Activated T-cell treated with anti-CD3 and anti-CD28 coated beads, Interleukin-2, amount 50 U/mL, for 4 hours (primary cell): ENCODE measurements around the gene PDS5A. TPM values are rescaled to one million over a fixed set of nuclear protein-coding genes. Genes with fewer than 3 reads are reported as not detected.

Source experiments
- ATAC-seq, 2 donors: fragments of 200-7000 bp; cut with Tn5 transposase; one replicate each; pipeline ENCODE4 v1.10.0; 2021
- DNase-seq: peaks from one replicate; pipeline ENCODE4 v3.0.0-alpha.2; 2020
- H3K27me3 Mint-ChIP-seq: one replicate; pipeline ENCODE4 v1.8.0; 2021; ENCODE audit warnings: low read depth, mixed read lengths
- H3K36me3 Mint-ChIP-seq: one replicate; pipeline ENCODE4 v1.8.0; 2022; ENCODE audit warnings: mixed read lengths; ENCODE audit not compliant: insufficient read depth
- H3K4me1 Mint-ChIP-seq: one replicate; pipeline ENCODE4 v1.8.0; 2021; ENCODE audit warnings: low read depth, mixed read lengths
- H3K4me3 Mint-ChIP-seq: one replicate; pipeline ENCODE4 v1.8.0; 2021; ENCODE audit warnings: mild to moderate bottlenecking, moderate library complexity, mixed read lengths
- H3K9me3 Mint-ChIP-seq: one replicate; pipeline ENCODE4 v1.8.0; 2021; ENCODE audit warnings: mixed read lengths
- total RNA-seq, 3 donors: library from RNA; stranded (reverse); gene quantifications; one replicate each; pipeline ENCODE4 v1.2.1, GENCODE V29; 2021

Gene PDS5A
- total RNA-seq, 3 donors from 2014 or later: 97.5 to 106 (median 99.2) TPM

GRCh38 chr4:39900966-39901365 lies 76.7 kb downstream of the PDS5A start:
- Mint-ChIP-seq H3K27me3 (no peaks in the 10 kb centered on the region), H3K4me3 (no peak overlapping the region), H3K36me3 (peaks cover 34% of the 10 kb centered on the region)

GRCh38 chr4:39899291-39899690 lies 78.4 kb downstream of the PDS5A start:
- no peaks in the 10 kb centered on the region for H3K9me3 Mint-ChIP-seq
- H3K36me3 Mint-ChIP-seq: peaks cover 32% of the 10 kb centered on the region
- DNase-seq (no peak), ATAC-seq (no peak)
- no peak overlapping the region for H3K4me3 Mint-ChIP-seq
- H3K27me3 Mint-ChIP-seq: no peaks in the 10 kb centered on the region
- peaks cover 2% of the 10 kb centered on the region for H3K4me1 Mint-ChIP-seq

More at GRCh38 chr4:39900966-39901365, 76.7 kb downstream of the PDS5A start:
- ATAC-seq (no peak), DNase-seq (no peak)
- no peaks in the 10 kb centered on the region for H3K9me3 Mint-ChIP-seq
- H3K4me1 Mint-ChIP-seq: peaks cover 2% of the 10 kb centered on the region

- H3K9me3 Mint-ChIP-seq: no peaks in the 10 kb centered on the region
- no peak for DNase-seq
- H3K4me3 Mint-ChIP-seq: no peak overlapping the region
- H3K27me3 Mint-ChIP-seq: no peaks in the 10 kb centered on the region
- no peak for ATAC-seq
- H3K4me1 Mint-ChIP-seq: peaks cover 4% of the 10 kb centered on the region
- H3K36me3 Mint-ChIP-seq: peaks cover 33% of the 10 kb centered on the region
These were observed 79.7 kb downstream of the PDS5A start for GRCh38 chr4:39898015-39898414.

- H3K4me3 Mint-ChIP-seq: no peak overlapping the region
- peaks cover 39% of the 10 kb centered on the region for H3K36me3 Mint-ChIP-seq
- peaks cover 2% of the 10 kb centered on the region for H3K4me1 Mint-ChIP-seq
- no peaks in the 10 kb centered on the region for H3K9me3 Mint-ChIP-seq
- no peak for ATAC-seq
- DNase-seq: no peak
- H3K27me3 Mint-ChIP-seq: no peaks in the 10 kb centered on the region
These were observed 84.0 kb downstream of the PDS5A start for GRCh38 chr4:39893693-39894072.

- H3K27me3 Mint-ChIP-seq: no peaks in the 10 kb centered on the region
- peaks cover 40% of the 10 kb centered on the region for H3K36me3 Mint-ChIP-seq
- H3K4me3 Mint-ChIP-seq: no peak overlapping the region
- no peak for ATAC-seq
- no peak for DNase-seq
- H3K4me1 Mint-ChIP-seq: peaks cover 2% of the 10 kb centered on the region
- no peaks in the 10 kb centered on the region for H3K9me3 Mint-ChIP-seq
These were observed 84.6 kb downstream of the PDS5A start for GRCh38 chr4:39892988-39893692.

DNA sequence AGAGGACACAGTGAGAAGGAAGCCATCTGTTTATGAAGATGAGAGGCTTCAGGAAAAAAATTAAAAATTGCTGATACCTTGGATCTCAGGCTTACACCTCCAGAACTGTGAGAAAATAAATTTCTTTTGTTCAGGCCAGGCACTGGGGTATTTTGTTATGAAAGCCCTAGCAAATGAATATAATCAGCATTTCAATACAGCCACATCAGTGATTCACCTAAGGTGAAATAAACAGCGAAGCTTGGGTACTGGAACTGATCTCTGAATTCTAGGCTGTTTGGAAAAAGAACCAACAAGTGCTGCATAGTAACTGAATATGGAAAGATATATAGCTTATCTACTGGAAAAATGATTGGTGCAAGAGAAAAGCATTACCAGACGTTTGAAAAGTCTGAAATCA lies 88.5 kb downstream of the PDS5A start:
- DNase-seq (no peak), ATAC-seq (no peak)
- Mint-ChIP-seq H3K27me3 (no peaks in the 10 kb centered on the region), H3K36me3 (peaks cover 52% of the 10 kb centered on the region), H3K4me1 (peaks cover 4% of the 10 kb centered on the region), H3K9me3 (no peaks in the 10 kb centered on the region), H3K4me3 (no peak overlapping the region)

GRCh38 chr4:39888541-39888940 lies 89.2 kb downstream of the PDS5A start:
- ATAC-seq: no peak

GRCh38 chr4:39883646-39884045 lies 94.1 kb downstream of the PDS5A start:
- Mint-ChIP-seq H3K4me1 (peaks cover 1% of the 10 kb centered on the region), H3K4me3 (no peak overlapping the region), H3K27me3 (no peaks in the 10 kb centered on the region), H3K9me3 (no peaks in the 10 kb centered on the region), H3K36me3 (peaks cover 50% of the 10 kb centered on the region)
- DNase-seq: no peak
- no peak for ATAC-seq

More at GRCh38 chr4:39888541-39888940, 89.2 kb downstream of the PDS5A start:
- DNase-seq: no peak
- Mint-ChIP-seq H3K36me3 (peaks cover 56% of the 10 kb centered on the region), H3K4me1 (peaks cover 4% of the 10 kb centered on the region), H3K27me3 (no peaks in the 10 kb centered on the region), H3K4me3 (no peak overlapping the region), H3K9me3 (no peaks in the 10 kb centered on the region)

GRCh38 chr4:39881789-39882188 lies 95.9 kb downstream of the PDS5A start:
- Mint-ChIP-seq H3K4me3 (no peak overlapping the region), H3K9me3 (no peaks in the 10 kb centered on the region), H3K27me3 (no peaks in the 10 kb centered on the region), H3K36me3 (peaks cover 38% of the 10 kb centered on the region), H3K4me1 (peaks cover 2% of the 10 kb centered on the region)
- DNase-seq (no peak), ATAC-seq (no peak)

- Mint-ChIP-seq H3K4me3 (no peak overlapping the region), H3K4me1 (peaks cover 19% of the 10 kb centered on the region), H3K36me3 (peaks cover 29% of the 10 kb centered on the region), H3K9me3 (no peaks in the 10 kb centered on the region), H3K27me3 (no peaks in the 10 kb centered on the region)
- no peak for DNase-seq
- no peak for ATAC-seq
These were observed 99.7 kb downstream of the PDS5A start for GRCh38 chr4:39877971-39878370.

GRCh38 chr4:39873823-39874222 lies 103.9 kb downstream of the PDS5A start:
- Mint-ChIP-seq H3K4me1 (peaks cover 20% of the 10 kb centered on the region), H3K9me3 (no peaks in the 10 kb centered on the region), H3K4me3 (no peak overlapping the region), H3K27me3 (no peaks in the 10 kb centered on the region), H3K36me3 (peaks cover 28% of the 10 kb centered on the region)
- DNase-seq: no peak
- peak in 1 of 2 donors; percentile 35 for ATAC-seq

DNA sequence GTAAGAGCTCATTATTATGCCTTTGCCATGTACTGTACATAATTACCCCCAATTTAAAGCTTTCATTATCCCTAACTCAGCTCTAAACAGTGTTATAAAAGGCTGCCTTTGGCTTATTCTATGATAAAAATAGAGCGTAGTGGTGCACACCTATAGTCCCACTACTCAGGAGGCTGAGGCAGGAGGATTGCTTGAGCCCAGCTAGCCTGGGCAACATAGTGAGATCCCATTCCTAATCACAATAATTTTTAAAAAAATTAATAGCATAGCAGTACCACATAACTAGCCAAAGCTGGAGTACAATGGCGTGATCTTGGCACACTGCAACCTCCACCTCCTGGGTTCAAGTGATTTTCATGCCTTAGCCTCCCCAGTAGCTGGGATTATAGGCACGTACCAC lies 112.4 kb downstream of the PDS5A start:
- ATAC-seq (no peak), DNase-seq (no peak)
- Mint-ChIP-seq H3K9me3 (no peaks in the 10 kb centered on the region), H3K4me3 (no peak overlapping the region), H3K36me3 (peaks cover 14% of the 10 kb centered on the region), H3K4me1 (no peaks in the 10 kb centered on the region), H3K27me3 (no peaks in the 10 kb centered on the region)

- Mint-ChIP-seq H3K4me3 (no peak overlapping the region), H3K27me3 (no peaks in the 10 kb centered on the region)
- DNase-seq: no peak
These were observed 113.3 kb downstream of the PDS5A start for GRCh38 chr4:39864391-39864790.

DNA sequence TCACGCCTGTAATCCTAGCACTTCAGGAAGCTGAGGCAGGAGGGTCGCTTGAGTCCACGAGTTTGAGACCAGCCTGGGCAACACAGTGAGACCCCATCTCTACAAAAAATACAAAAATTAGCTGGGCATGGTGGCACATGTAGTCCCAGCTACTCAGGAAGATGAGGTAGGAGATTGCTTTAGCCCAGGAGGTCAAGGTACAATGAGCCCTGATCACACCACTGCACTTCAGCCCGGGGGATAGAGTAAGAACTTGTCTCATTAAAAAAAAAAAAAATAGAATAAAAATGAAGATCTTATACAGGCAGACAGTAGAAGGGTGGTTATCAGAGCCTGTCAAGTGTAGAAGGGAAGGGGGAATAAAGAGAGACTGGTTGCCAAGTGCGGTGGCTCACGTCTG lies 116.9 kb downstream of the PDS5A start:
- DNase-seq (no peak), ATAC-seq (no peak)
- peaks cover 3% of the 10 kb centered on the region for H3K9me3 Mint-ChIP-seq
- peaks cover 32% of the 10 kb centered on the region for H3K36me3 Mint-ChIP-seq
- H3K4me3 Mint-ChIP-seq: no peak overlapping the region
- H3K4me1 Mint-ChIP-seq: peaks cover 3% of the 10 kb centered on the region
- no peaks in the 10 kb centered on the region for H3K27me3 Mint-ChIP-seq

More at GRCh38 chr4:39864391-39864790, 113.3 kb downstream of the PDS5A start:
- H3K9me3 Mint-ChIP-seq: no peaks in the 10 kb centered on the region
- peaks cover 17% of the 10 kb centered on the region for H3K36me3 Mint-ChIP-seq
- H3K4me1 Mint-ChIP-seq: no peaks in the 10 kb centered on the region
- no peak for ATAC-seq

GRCh38 chr4:39855909-39856512 lies 121.7 kb downstream of the PDS5A start:
- H3K4me1 Mint-ChIP-seq: peaks cover 6% of the 10 kb centered on the region
- ATAC-seq (no peak), DNase-seq (no peak)
- H3K27me3 Mint-ChIP-seq: no peaks in the 10 kb centered on the region
- peaks cover 47% of the 10 kb centered on the region for H3K36me3 Mint-ChIP-seq
- H3K4me3 Mint-ChIP-seq: no peak overlapping the region
- peaks cover 11% of the 10 kb centered on the region for H3K9me3 Mint-ChIP-seq
